OCI-LY3 (cell line): ENCODE data around the gene CALHM5.

Source experiments
- EZH2phosphoT487 ChIP-seq: fragments of 200-600 bp; shearing (Covaris generic); IDR thresholded peaks from 2 replicates; pipeline ENCODE4 v1.6.1; 2018; ENCODE audit warnings: antibody characterized with exemption, mixed run types, low read depth
- TF ChIP-seq, protein P1 (sequence below): fragments of 200-600, 300-600 bp; sonication (generic); IDR thresholded peaks from 2 replicates; pipeline ENCODE4 v1.5.1; 2014; ENCODE audit warnings: antibody characterized with exemption, low read length, low read depth

DNA sequence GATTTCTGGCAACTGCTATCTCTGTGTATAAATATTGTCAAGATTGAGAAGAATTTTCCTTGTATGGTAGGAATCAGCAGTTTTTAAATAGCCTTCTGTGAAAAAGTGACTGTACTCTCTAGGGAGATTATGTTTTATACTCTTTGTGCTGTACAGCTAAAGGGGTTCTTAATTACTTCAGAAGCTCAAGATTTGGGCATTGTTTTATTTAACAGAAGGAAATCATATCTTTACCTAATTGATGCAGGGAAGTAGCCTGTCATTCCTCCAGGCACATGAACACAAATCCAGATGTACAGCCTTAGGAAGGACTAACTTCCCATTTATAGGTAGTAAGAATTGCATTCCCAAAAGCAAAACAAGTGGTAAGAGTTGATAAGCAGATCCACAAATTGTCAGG is 1.3 kb downstream of the CALHM5 start:
- TF ChIP-seq, protein P1, sequence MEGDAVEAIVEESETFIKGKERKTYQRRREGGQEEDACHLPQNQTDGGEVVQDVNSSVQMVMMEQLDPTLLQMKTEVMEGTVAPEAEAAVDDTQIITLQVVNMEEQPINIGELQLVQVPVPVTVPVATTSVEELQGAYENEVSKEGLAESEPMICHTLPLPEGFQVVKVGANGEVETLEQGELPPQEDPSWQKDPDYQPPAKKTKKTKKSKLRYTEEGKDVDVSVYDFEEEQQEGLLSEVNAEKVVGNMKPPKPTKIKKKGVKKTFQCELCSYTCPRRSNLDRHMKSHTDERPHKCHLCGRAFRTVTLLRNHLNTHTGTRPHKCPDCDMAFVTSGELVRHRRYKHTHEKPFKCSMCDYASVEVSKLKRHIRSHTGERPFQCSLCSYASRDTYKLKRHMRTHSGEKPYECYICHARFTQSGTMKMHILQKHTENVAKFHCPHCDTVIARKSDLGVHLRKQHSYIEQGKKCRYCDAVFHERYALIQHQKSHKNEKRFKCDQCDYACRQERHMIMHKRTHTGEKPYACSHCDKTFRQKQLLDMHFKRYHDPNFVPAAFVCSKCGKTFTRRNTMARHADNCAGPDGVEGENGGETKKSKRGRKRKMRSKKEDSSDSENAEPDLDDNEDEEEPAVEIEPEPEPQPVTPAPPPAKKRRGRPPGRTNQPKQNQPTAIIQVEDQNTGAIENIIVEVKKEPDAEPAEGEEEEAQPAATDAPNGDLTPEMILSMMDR: no peak
- no peak for TF ChIP-seq EZH2phosphoT487
